GM18498 (cell line): ENCODE data around the gene STXBP5.
"Not testable (repeated sequence)": the region's sequence is repeated elsewhere in the genome, so short reads cannot be mapped to it uniquely, and the experiment has no call there.

ENCODE experiments used
- ATAC-seq: cut with Tn5 transposase; IDR thresholded peaks from one replicate; pipeline ENCODE4 v1.9.1; 2021; ENCODE audit warnings: mild to moderate bottlenecking, moderate library complexity; ENCODE audit not compliant: unreplicated experiment

STXBP5 gene

DNA sequence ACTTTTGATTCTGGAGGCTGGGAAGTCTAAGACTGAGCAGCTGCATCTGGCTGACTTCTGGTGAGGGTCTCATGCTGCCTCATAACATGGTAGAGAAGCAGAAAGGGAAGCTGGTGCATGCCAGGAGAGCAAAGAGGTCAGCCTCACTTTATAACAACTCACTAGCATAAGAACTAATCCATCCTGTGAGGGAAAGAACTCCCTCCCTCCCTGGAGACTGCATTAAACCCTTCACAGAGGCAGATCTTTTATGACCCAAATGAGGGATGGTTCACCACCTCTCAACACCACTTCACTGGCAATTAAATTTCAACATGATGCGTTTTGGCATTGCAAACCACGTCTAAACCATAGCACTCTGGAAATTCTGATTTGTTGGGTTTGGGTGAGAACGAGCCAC lies 33.9 kb downstream of the STXBP5 start:
- ATAC-seq: no peak

DNA sequence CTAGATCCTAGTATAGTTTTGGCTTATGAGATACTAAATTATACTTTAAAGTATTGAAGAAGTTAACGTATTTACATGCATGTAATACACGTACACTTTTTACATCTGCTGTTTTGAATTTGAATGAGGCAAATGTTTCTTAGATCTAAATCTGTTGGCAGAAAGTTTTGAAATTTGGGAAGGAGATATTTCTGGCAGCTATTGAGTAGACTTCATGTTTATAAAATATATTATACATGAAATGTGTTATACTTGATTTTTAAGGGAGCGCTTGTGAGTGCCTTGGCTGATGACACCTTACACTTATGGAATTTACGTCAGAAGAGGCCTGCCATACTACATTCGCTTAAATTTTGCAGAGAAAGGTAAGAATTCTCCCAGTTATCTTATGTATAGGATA lies 34.7 kb downstream of the STXBP5 start:
- no peak for ATAC-seq

DNA sequence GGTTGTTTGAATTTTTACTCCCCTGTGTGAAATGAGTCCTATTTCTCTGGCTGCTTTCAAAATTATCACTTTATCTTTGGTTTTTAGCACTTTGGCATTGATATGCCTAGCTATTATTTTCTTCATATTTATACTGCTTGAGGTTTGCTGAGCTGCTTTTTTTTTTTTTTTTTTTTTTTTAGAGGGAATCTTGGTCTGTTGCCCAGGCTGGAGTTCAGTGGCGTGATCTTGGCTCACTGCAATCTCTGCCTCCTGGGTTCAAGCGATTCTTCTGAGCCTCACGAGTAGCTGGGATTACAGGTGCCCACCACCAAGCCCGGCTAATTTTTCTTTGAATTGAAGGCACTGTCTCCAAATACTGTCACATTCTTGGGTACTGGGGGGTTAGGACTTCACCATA lies 40.6 kb downstream of the STXBP5 start:
- ATAC-seq: no peak

DNA sequence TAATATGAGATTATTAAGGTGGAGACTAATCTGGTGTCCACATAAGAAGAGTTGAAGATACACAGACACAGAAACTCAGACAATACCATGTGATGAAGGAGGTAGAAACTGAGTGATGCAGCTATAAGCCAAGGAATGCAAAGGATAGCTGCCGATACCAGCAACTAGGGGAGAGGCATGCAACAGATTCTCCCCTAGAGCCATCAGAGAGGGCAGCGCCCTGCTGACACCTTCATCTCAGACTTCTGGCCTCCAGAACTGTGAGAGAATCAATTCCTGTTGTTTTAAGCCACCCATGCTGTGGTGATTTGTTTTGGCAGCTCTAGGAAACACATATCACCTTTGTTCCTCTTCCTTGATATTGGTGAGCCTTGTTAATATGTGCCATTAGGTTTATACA lies 41.5 kb downstream of the STXBP5 start:
- ATAC-seq: no peak

DNA sequence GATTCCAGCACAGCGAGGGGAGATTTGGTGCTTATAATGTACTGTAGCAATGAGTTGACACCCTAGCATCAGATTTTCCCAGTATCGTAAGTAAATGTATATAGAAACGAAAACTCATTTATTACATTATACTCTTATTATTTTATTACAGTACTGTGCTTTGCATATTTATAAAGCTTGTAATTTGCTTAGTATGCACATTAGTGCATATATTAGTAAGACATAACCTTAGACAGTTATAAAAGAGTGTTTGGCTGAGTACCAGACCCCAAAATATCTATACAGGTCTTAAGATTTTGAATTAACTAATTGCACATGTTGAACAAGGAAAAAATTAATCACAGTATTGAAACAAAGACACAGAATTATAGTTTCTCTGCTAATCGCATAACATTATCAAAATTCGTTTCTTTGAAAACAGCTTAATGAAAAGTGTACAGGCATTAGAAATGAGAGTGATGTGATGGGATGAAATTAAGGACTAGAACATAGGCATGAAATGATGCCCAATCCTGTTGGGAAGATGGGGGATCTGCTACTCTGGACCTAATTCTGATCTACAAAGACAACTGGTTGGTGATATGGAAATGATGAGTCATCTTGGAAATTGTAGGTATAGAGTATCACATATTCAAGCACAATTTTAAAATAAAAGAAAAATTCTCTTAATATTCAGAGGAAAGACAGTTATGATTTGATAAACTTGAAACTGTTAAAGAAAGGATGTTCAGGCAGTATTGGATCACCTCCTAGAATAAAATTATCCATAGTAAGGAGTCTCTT lies 42.8 kb downstream of the STXBP5 start:
- ATAC-seq: no peak

DNA sequence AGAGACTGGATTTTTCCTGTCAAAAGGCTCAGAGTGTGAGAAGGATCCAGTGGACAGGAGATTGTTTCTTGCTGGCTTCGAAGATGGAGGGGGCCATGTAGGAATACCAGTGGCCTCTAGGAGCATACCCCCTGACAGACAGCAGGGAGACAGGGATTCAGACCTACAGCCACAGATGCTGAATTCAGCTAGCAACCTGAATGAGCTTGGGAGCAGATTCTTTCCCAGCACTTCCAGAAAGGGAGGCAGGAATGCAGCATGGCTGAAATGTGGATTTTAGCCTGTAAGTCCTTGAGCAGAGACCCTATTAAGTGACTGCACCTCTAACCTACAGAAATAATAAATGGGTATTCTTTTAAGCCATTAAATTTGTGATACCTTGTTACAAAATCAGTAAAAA lies 44.6 kb downstream of the STXBP5 start:
- ATAC-seq: no peak

DNA sequence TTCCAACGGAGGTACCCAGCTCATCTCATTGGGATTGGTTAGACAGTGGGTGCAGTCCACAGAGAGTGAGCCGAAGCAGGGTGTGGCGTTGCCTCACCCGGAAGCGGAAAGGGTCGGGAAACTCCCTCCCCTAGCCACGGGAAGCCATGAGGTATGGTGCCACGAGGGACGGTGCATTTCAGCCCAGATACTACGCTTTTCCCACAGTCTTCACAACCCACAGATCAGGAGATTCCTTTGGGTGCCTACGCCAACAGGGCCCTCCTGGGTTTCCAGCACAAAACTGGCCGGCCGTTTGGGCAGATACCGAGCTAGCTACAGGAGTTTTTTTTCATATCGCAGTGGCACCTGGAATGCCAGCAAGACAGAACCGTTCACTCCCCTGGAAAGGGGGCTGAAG lies 46.9 kb downstream of the STXBP5 start:
- no peak for ATAC-seq

DNA sequence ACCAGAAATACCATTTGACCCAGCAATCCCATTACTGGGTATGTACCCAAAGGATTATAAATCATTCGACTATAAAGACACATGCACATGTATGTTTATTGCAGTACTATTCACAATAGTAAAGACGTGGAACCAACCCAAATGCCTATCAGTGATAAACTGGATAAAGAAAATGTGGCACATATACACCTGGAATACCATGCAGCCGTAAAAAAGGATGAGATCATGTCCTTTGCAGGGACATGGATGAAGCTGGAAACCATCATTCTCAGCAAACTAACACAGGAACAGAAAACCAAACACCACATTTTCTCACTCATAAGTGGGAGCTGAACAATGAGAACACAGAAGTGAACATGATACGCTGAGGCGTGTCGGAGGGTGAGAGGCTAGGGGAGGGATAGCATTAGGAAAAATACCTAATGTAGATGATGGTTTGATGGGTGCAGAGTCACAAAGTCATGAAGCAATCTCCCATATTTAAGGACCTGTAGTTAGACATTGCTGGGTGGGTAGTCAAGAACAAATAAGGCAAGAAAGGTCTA lies 50.8 kb downstream of the STXBP5 start:
- ATAC-seq: not testable (repeated sequence)

DNA sequence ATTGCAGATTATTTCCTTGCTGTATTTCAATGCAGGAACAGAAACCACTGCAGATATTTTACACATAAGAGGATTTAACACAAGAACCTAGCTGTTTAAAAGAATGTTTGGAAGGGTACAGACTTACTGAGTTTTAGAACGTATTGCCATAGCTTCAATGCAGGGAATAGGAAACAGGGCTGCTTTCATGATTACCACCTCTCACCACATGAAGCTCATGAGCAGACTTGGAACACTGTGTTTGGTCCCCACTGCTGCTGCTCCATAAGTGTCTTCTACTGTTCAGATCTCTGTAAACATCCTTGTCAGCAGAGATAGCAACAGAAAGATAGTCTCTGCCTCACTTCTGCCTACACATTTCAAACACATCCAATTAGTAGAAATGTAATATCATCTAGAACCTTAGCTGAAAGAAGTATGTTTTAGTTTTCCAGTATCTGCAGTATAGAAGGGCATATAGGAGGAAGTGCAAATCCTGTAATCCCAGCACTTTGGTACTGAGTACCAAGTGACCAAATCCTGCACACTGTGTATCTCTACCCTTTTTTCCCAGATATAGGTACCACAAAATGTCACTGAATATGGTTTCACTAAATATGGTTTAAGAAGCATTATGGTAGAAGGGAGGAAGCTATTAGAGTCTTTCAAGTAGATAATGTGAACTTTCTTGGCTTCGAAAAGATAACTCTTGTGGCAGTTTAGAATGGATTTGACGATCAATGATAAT lies 51.9 kb downstream of the STXBP5 start:
- ATAC-seq: no peak

DNA sequence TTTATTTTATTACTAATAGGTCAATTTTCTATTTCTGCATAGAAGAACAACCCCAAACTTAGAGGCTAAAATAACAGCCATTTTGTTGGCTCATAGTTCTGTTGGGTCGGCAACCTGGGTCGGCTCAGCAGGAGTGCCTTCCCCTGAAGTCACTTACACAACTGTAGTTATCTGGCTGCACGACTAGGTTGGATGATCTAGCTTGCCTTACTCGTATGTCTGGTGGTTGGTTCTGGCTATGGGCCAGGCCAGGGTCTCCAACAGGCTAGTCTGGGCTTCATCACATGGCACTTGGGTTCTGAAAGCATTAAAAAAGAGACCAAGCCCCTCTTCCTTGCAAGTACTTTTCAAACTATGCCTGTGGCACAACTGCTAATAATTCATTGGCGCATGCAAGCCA lies 53.5 kb downstream of the STXBP5 start:
- no peak for ATAC-seq

DNA sequence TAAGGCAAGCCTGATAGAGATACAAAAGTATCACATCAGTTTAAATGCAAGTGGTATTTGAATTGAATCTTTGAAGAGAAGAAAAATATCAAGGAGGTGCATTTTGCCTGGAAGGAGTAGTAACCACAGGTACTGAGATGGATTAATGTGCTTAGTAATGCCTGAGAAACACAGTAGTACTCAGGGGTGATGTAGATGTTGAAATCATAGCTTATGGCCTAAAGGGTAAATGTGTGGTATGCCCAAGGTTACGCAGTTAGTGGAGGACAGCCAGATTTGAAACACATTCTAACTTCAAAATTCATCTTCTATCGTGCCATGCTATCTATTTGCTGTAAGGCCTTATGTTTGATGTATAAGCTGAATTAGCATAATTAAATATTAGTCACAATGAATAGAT lies 55.9 kb downstream of the STXBP5 start:
- no peak for ATAC-seq

DNA sequence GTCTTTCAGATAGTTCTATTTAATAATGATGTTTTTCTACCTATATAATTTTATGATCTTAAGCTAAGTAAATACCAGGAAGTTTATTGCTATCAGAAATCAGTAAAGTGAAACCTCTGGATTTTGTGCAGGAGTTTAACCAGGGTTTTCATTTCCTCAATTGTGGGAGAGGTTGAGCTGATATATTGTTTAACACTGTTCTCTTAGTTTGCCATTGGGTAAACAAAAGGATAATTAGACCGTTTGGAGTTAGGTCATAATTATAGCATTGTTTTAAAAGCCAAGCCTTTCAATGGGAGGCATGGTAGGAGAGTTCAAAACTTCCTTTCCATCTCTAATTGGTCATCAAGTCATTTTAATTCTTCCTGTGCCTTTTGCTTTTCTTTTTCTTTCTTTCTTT lies 58.7 kb downstream of the STXBP5 start:
- no peak for ATAC-seq

DNA sequence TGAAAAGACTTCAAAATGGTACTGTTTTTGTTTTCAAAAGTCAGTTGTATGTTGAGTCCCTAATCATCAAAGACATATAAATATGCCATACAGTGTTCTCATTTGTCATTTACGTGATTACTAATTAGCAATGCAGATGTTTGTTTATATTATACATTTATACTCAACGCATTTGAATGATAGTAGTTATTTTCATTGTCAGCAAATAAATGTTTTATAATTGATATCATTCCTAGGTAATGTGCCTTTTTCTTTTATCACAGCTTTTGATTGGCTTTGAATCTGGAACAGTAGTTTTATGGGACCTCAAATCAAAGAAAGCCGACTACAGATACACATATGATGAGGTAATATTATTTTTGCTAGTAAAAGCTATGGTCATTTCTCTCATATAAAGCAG lies 62.6 kb downstream of the STXBP5 start:
- ATAC-seq: no peak

DNA sequence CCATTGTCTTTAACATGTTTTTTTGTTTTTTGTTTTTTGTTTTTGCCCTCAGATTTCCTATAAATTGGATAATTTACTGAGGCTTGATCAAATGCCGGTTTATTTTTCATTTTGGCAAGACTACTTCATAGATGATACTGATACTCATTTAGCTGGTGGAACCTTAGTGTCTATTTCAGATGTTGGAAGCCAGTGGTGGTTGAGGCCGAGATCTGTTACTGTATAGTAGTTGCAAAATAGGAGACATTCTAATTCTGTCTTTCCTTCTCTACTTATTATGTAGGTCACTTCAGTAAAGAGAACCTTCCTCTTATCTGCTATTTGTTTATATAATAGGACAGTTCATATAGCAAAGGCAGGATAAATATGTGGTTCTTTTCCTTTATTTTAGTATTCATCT lies 63.4 kb downstream of the STXBP5 start:
- ATAC-seq: no peak

DNA sequence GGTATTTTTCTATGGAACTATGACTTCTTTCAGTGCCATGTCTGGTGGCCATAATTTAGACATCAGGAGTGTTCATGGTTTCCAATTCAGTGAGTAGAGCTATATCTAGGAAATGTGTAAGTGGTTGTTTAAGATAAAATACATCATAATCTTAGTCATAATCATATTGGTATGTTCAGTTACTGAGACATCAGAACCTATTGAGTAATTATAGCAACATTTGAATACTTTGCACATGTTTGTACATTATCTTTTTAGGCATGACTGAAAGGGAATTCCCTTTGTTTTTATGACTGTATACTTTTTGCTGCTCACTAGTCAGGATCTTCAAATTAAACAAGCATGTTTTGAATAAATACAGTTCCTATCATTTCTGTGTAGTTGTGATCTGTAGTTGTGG lies 64.0 kb downstream of the STXBP5 start:
- no peak for ATAC-seq

DNA sequence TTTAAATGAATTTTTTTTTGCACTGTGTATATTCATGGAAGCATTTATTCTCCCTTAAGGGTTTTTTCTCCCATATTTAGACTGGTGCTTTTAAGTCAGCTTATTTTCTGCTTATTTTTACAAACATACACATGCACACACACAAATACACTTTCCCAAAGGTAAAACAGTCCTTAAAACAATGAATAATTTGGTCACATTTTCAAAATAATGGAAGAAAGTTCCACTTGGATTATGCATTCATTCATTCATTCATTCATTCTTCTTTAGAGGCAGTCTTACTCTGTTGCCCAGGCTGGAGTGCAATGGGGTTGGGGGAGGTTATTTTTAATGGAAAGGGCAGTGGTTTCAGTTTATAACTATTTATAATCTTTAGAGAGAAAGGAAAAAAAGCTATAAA lies 69.8 kb downstream of the STXBP5 start:
- ATAC-seq: no peak

DNA sequence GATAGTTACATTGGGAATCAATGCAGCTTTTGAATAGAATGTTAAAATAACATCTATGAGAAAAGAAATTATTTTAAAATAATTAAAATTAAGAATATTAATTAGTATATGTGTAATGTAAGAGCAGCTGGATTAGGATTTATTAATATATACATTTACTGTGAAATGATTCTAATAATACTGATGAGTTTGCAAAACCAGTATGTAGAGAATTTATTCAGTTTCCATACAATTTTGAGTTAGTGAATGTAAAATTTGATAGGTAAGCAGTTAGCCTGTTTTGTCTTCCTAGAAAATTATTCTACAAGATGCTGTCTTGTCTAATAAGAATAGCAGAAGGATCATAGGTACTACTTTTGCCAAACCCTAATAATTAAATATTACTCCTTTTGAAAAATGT lies 70.6 kb downstream of the STXBP5 start:
- no peak for ATAC-seq

DNA sequence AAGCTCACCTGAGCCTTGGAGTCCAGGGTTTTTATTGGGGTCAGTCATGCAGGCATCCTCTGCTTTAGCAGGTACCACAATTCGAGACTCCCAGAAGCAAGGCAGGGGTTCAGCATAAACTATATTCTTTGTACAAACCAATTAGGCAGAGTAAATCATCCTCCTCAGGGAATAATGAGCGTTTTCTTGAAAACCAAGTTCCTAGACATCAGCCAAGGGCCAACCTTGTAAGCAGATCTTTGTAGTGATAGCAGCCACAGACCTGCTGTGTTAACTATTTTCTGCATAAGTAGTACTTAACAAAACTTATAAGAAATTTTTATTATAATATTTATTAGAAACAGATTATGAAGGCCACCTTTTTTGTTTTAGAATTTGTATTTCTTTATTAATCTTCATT lies 74.7 kb downstream of the STXBP5 start:
- no peak for ATAC-seq

DNA sequence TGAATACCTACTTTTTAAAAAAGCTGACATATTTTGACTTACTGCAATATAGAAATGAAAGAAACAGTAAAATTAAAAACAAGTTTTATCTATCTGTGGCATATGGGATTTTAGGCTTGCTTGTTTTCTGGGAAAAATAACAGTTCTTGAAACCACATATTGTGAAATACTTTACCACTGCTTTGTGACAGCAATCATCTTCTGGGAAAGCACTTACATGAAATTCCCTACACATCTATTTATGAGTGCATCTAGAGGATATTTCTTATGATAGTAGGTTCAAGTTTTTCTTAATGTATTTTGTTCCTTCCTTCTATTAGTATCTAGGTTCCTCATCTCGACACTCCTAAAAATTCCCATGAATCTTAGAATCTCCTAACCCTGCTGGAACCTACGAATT lies 75.2 kb downstream of the STXBP5 start:
- ATAC-seq: no peak

DNA sequence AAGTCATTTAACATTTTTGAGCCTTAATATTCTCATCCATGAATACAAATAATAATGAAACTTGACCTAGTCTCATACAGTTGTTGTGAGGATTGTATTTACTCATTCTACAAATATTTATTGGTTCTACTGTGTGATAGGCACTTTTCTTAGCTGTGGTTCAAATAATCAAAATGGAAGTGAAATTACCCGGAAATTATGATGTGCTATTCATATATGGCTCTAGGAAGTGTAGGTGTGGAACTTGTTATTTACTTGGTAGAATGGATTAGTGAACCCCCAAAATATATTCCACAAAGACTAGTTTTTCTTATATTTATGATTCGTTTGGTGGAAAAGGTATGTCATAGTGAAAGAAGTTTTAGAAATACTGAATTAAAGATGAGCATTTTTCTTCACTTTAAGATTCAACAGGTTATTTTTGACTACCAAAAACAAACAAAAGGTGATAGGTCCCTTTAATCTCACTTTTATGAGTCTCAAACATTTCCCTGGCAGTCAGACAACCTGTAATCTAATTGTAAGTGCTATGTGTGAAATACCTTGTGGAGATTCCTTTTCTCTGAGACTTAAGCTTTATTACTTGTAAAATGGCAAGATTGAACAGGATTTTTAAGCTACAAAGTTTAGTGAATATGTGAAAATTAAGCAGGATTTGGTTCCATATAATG lies 77.8 kb downstream of the STXBP5 start:
- no peak for ATAC-seq

DNA sequence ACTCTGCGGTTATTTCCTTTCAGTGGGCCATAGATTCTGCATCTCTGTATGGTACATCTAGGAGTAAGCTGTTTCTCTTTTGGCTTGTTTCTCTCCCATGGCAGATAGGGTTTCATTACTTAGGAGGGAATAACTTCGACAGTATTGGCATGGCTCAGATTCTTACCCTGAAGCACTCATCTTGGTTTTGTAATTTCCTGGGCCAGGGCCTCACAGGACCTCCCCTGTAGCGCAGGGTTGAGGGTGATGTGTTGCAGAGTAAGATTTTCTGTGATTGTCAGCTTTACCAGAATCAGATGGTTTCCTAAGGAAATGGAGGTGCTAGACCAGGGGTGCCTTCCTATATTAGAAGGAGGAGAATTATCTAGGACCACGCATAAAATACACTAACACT lies 78.3 kb downstream of the STXBP5 start:
- no peak for ATAC-seq

DNA sequence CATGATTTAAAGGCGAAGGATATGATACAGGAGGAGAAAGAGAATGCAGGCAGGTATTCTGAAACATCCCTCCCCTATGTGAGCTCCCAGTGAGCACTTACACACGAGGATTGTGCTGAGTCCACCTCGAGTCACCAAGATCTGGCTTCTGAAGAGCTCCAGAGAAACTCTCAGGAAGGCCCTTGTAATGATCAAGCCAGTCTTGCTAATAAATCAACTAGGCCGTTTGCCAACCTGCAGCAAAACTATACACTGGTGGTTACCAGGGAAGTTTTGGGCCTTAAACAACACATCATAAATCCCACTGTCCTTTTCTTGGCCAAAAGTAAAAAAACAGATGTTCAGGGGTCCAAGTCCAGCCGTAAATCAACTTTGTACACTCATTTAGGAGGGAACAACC lies 79.2 kb downstream of the STXBP5 start:
- ATAC-seq: no peak
